Activated T-cell treated with anti-CD3 and anti-CD28 coated beads, Interleukin-2, amount 50 U/mL, for 48 hours (primary cell): Measurements from ENCODE around the gene GP9.
"Not testable (repeated sequence)": the region's sequence is repeated elsewhere in the genome, so short reads cannot be mapped to it uniquely, and the experiment has no call there.

Source experiments
- DNase-seq, 2 experiments: peaks; one replicate each; pipeline ENCODE4 v3.0.0-alpha.2; 2020

The GP9 gene

DNA sequence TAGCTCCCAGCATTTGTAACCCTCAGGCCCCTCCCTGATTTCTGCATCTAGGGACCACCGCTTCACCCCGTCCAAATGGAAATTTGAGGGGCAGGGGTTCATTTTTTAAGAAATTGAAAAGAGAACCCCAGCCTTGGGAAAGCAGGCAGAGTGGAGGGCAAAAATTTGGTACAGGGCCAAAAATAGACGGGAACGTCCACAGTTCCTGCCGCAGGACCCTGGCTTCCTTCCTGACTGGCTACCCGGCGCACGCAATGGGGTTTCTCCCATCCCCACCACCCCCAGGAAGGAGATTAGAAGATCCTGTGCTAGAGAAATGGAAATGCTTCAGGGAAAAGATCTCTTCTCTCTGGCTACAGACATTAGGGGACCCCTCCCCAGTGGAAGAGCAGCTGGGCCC, 20.9 kb downstream of the GP9 start:
- no peak for DNase-seq

DNA sequence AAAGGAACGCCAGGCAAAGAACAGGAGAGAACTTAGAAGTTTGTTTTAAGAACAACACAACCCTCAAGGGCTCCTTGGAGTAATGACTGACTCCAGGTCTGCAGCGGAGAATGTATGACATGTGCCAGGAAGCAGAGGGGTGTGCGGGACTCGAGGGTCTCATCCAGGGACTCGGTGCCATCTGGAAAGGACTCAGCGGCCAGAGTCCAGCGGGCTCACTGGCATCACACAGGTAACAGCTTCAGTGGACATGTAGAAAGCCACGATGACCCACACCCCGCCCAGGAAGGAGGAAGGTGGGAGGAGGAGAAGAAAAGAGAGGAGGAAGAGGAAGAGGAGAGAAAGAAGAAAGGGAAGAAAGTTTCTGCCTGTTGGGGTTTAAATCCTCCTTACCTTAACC, 21.4 kb downstream of the GP9 start:
- DNase-seq = no peak

DNA sequence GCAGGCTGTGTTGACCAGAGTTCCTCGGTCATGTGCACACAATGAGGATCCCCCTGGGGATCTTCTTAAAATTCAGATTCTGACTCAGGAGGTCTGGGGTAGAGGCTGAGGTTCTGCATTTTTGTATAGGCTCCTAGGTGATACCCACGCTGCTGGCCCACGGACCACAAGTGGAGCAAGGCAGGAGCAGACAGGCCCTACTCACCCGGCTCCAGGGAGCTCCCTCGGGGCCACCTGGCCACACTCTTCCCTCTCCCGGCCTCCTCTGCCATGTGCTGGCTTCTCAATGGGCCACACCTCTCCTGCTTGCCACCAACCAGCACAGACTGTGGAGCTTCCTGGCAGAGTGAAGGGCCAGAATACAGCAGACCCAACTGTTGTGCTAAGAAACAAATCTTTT, 23.9 kb downstream of the GP9 start:
- no peak for DNase-seq

- DNase-seq = no peak
These were observed 24.7 kb downstream of the GP9 start for GRCh38 chr3:129085165-129085715.

- no peak for DNase-seq
These were observed 25.2 kb downstream of the GP9 start for GRCh38 chr3:129085818-129086217.

DNA sequence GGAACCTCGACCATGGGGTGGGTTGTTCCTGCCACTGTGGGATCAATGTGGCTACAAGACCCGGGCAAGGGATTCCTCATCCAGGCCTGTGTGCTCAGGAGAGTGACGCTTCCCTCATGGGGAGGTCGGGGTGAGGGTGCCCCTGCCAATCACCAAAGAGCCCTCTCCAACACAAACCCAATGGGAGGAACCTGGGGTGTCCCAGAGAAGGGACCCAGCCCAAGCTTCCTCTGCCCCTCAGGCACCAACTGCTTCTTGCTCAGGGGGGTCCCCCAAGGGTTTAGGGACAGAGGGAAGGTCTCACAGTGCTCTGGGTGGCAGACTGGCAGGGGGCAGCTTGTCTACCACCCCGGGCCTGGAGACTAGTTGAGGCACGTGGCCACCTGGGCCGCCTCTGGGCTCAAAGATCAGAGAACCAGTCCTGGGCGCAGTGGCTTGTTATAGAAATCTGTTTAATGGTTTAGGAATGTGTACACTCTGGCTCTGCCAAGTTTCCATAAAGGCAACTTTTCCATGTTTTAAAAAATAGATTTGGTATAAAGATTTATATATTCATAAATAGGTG, 26.6 kb downstream of the GP9 start:
- no peak for DNase-seq

GRCh38 chr3:129087904-129088303, 27.3 kb downstream of the GP9 start:
- not testable (repeated sequence) for DNase-seq

DNA sequence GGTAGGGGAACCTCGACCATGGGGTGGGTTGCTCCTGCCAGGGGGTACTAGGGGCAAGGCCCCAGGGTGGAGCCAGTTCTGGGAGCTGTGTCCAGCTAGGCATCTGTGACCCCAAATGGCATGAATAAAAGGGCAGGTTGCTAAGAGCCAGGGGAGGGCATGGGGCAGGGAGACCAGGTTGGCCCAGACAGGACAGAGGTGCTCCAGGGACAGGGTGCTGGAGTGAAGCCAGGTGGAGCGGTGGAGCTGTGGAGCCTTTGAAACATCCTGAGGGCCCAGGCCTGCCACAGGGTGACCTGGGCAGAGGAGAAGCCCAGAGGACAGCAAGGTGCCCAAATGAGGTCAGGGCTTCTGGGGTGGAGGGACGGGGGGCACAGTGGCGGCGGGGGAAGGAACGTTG, 27.7 kb downstream of the GP9 start:
- not testable (repeated sequence) for DNase-seq

- DNase-seq = no peak
These were observed 34.7 kb downstream of the GP9 start for GRCh38 chr3:129095285-129095684.

DNA sequence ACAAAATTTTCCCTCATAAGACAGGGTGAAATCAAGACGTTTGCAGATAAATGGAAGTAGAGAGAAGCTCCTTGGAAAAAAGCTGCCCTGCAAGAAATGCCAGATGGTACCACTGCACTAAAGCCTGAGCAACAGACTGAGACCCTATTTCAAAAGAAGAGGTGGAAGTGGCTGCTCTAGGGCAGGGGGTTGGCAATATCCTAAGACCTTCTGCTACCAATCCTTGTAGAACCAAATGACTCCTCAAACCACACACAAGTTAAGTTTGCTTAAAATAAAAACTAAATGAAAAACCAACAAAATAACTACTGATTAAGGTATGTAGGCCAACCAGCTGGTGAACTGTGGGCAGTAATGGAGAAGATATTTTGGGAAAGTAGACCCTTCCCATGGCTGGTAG, 39.7 kb downstream of the GP9 start:
- no peak for DNase-seq

DNA sequence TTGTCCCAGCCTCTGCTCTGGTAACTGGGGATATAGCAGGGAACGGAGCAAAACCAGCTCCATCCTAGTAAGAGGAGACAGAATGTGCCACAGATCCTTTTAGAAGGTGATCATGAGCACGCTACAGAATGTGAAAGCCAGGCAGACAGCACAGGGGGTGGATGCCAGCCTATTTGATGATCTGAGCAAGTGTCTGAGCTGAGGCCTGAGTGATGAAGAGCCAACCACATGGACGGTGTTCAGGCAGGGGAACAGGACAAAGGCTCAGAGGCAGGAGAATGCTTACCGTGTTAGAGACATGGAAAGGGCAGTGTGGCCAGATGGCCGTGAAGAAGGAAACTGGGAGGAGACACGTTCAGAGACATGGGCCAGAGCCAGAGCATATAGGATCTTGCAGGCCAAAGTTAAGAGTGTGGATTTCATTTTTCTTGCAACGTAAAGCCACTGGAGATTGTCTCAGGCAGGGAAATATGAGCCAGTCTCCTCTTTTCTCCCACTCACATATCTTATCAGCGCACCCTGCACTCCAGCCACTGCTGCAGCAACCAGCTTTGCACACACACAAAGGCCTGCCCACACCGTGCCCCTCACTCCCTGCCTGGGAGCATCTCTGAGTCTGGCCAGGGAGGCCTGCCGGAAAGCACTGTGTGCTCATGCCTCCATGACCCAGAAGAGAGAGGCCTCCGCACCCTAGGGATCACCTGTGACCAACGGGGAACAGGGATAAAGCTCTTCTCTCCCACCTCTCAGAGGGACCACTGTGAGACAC, 41.0 kb downstream of the GP9 start:
- DNase-seq = no peak

GRCh38 chr3:129103296-129103695, 42.7 kb downstream of the GP9 start:
- DNase-seq = no peak

DNA sequence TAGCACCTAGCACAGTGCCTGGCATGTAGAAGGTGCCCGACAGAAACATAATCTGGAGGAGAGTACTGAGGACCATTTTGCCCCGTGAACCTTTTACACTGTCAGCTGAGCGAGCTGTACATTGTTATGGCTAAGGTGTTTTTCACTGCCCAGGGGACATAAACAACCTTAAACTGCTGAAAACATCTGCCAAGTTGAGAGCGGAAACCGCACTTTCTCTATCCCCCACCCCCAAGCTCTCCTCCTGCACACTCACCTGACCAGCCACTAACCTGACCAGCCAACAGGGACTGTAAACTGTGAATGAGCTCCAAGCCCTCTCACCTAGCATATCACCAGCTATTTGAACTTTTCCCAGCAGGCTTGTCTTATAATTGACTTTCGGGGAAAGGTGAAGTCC, 43.5 kb downstream of the GP9 start:
- DNase-seq = no peak

DNA sequence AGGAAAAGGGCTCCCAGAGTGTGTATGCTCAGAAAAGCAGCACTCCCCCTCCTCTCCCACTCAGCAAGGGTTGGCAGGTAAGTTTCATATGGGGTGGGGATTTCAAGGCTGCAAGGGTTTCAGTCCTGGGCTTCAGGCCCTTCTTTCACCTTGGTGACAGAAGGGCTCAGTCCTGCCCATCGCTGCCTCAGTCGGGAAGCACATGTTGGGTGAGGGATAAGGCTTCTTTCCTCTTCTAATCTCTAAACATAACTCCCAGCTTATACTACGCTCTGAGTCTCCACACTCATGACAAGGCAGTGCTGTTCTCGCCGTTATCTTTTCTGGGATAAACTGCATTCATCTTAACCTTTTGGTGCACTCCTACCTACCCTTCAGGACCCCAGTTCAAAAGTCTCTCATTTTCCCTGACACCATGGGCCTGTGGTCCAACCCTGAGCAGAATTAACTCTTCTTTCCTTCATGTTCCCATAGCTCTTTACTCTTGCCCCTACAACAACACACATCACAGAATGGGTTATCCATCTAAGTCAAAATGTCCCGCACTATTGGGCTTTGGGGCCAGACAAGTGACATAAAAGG, 44.0 kb downstream of the GP9 start:
- no peak for DNase-seq

- no peak for DNase-seq
These were observed 45.3 kb downstream of the GP9 start for GRCh38 chr3:129105862-129106261.

GRCh38 chr3:129106320-129106719, 45.7 kb downstream of the GP9 start:
- DNase-seq = no peak

DNA sequence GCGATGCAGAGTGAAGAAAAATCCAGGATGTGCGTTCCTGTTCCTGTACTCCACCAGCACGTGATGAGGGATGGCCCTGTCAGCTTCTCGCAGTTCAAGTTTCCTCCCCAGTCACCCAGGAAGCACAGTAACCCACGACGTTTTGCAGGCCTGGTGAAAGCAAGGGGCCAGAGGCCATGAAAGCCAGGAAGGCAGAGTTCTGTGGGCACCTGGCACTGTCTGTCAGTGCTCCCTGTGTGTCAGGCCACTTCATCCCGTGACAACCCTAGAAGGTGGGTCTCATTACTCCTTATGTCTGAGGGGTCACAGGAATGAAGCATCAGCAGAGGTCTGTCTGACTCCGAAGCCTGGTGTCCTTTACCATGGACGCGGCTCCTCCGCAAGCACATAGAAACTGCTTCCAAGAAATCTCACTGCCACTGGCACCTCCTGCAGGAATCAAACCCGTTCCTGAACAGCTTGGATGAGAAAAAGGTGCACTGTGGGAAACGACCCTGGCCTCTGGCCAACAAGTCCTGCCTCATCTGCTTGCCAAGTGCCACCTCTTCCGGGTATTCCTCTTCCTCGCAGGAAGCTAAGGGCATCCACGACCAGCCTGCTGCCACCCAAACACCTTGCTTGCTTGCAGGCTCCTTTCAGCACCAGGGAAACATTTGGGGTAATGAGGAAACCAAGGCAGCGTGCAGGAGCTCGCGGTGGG, 46.4 kb downstream of the GP9 start:
- no peak for DNase-seq

DNA sequence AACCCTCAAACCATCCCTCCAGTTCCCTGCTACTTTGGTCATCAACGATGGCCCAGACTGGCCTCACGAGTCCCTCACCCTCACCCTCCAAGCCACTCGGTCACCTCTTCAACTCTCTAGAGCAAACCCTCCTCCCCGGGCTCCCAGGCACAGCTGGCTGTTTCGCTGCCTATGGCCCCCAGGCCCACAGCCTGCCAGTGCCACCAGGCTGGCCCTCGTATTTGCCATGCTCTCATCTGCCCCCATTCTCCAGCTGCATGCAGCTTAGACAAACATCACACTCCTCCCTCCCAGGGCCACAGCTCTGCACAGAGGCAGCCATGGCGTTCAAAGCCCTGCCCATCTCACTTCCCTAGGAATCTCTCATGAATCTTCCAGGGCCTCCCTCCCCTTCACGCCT, 47.2 kb downstream of the GP9 start:
- no peak for DNase-seq

- DNase-seq = not testable (repeated sequence)
These were observed 50.6 kb downstream of the GP9 start for GRCh38 chr3:129111076-129111780.
